Measurements from ENCODE around the gene SMIM28.

Gene SMIM28

GRCh38 chr6:138430361-138431145 lies 52.8 kb downstream of the SMIM28 start:
- no peak for DNase-seq (ENCODE audit: low read depth in 2 of 2)

GRCh38 chr6:138431256-138432062 lies 53.8 kb downstream of the SMIM28 start:
- DNase-seq (ENCODE audit: low read depth in 2 of 2): no peak

- DNase-seq (ENCODE audit: low read depth in 2 of 2): no peak
Observed at GRCh38 chr6:138432063-138432356, 54.3 kb downstream of the SMIM28 start.
